SIG-M5 treated with dmso at 0.1 percent for 504 hours (cell line): Measurements from ENCODE around the gene ITGB5.
A peak's percentile ranks its signal among the peaks of the same experiment; 100 is the strongest.
"Not testable (repeated sequence)": the region's sequence is repeated elsewhere in the genome, so short reads cannot be mapped to it uniquely, and the experiment has no call there.

Source experiments
- DNase-seq: peaks from one replicate; lab custom pipeline; 2025; ENCODE audit not compliant: unreplicated experiment; lab: John Stamatoyannopoulos, UW

ITGB5 gene

DNA sequence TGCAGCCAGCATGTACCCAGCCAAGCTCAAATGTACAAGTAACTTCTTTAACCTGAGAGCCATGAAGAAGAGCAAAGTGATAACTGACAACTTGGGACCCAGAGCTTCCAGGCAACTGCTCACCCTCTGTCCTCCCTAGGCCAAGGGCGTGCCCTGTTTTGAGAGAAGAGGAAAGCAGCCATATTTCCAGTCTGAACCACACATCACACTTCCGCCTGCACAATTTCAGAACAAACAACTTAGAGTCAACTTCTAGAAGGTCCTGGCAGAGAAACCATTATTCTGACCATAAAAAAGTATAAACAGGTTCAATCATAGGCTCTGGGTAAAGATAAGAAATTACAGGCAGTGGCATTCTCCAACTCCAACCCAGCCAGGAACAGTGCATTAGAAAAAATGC, 50.1 kb downstream of the ITGB5 start:
- DNase-seq: no peak

DNA sequence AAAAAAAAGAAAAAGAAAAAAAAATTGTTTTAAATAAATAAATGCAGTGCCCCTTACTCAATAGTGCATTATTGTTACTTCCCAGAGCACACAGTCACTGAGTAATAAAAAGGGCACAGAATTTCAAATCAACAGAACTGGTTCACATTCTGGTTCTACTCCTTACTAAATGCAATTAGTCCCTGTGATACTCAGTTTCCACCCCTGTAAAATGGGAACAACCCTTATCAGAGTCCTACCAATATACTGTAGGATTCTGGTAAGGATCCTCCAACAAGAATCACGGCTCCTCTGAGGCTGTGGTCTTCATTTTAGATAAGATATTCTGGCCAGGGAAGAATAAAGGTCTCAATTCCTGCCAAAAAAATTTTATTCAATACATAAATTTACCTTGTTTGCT, 50.7 kb downstream of the ITGB5 start:
- no peak for DNase-seq

DNA sequence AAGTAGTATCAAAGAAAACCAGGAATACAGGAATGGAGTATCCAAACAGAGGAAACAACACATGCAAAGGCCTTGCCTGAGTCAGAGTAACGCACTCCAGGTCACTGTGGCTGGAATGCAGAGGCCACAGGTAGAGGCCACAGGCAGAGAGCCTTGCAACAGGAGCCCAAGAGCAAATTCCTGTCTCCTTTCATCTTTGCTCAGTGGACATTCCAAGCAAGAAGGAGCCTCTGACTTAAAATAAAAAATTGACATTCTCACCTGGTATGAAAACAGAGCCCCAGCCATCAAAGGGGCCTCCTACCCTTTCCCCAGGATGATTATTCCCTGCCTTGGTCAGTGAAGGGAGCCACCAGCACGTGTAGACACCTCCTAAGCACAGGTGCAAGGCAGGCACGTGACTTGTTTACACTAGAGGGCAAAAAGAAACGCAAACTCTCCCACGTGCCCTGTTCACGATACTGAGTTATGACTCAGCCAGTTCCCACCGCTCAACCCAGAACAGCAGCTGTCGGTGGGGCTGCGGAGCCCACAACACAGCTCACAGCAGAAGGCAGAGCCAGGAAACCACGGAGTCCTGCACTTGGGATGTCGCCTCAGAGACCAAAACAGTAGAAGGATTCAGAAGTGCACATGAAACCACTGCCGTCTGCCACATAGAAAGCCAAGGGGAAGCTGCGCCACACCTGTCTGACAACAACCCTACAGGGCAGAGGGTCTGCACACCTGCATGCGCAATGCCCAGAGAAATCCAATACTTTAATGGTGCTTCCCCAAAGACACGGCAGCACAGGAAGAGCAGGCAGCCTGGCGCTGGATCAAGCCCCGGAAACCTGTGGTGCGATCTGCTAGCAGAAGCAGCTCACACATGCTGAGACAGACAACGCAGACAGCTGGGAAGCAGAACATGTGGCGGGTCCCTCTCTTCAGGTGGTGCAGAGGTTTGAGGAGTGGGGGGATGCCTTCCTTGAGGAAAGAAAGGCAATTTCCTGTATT, 52.1 kb downstream of the ITGB5 start:
- DNase-seq: peak; percentile 58

- DNase-seq: no peak
Measured at GRCh38 chr3:124833710-124834332, 53.3 kb downstream of the ITGB5 start.

- no peak for DNase-seq
Measured at GRCh38 chr3:124832782-124833709, 54.1 kb downstream of the ITGB5 start.

GRCh38 chr3:124831628-124832199, 55.5 kb downstream of the ITGB5 start:
- DNase-seq: no peak

DNA sequence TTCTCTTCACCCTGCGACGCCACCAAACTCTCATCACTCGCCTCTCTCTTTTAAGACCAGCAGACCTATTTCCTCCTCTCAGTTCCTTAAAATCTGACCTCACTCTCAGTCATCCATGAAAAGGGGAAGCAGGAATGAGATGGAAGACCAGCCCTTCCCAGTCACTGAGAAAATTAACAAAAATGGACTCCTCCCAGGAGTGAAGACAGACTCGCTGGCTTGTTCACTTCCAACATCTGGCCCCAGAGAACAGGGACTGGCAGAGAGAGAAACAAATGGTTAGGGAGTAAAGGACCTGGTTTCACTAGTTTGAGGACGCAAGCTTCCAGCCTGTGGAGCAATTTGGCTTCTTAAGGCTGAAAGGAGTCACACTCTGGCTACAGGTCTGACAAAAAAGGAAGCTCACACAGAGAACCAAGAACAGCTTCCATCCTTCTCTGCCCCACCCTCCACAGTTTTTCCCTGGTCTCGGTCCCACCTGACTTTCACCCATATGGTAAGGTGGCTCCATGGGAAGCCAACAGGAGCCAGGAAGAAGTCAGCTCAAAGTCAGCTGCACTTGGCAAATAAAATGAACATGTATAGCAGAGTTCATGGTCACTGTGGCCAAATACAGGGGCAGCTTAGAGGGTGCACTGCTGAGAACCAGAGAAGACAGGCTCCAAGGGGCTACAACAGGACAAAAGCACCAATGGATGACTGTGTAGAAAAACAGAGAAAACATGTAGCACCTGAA, 57.2 kb downstream of the ITGB5 start:
- peak; percentile 68 for DNase-seq

DNA sequence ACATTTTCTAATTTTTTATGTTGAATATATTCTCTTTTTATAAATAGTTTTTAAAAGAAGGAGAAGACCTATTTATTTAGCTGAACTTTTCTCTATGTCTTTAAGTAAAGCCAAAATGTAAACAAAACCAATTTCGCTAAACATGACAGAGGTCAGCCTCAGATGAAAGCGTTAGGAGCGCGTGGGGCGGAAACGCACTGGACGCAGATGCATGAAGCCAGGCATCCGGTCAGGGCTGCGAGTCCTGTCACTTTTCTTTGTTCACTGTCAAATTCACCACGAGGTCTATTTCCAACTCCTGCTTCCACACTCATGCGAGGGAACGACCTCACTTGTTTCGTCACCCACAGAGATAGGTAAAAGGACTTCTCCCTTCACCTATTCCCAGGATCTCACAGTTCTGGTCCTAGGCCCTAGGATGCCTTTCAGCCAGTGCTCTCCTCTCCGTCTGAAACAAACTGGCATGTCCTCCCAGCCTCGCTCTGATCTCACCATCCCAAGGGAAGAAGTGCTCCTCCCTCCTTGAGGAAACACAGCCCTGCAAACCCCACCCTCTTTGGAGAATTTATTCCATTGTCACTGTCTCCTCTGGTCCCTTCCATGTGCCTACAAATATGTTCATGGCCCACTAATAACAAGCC, 57.9 kb downstream of the ITGB5 start:
- DNase-seq: no peak

GRCh38 chr3:124827476-124828206, 59.5 kb downstream of the ITGB5 start:
- not testable (repeated sequence) for DNase-seq

- no peak for DNase-seq
Measured at GRCh38 chr3:124826703-124827102, 60.5 kb downstream of the ITGB5 start.

- no peak for DNase-seq
Measured at GRCh38 chr3:124824286-124824915, 62.8 kb downstream of the ITGB5 start.

- no peak for DNase-seq
Measured at GRCh38 chr3:124823648-124824047, 63.5 kb downstream of the ITGB5 start.

GRCh38 chr3:124823206-124823605, 64.0 kb downstream of the ITGB5 start:
- peak; percentile 17 for DNase-seq

GRCh38 chr3:124821356-124821755, 65.8 kb downstream of the ITGB5 start:
- DNase-seq: no peak

DNA sequence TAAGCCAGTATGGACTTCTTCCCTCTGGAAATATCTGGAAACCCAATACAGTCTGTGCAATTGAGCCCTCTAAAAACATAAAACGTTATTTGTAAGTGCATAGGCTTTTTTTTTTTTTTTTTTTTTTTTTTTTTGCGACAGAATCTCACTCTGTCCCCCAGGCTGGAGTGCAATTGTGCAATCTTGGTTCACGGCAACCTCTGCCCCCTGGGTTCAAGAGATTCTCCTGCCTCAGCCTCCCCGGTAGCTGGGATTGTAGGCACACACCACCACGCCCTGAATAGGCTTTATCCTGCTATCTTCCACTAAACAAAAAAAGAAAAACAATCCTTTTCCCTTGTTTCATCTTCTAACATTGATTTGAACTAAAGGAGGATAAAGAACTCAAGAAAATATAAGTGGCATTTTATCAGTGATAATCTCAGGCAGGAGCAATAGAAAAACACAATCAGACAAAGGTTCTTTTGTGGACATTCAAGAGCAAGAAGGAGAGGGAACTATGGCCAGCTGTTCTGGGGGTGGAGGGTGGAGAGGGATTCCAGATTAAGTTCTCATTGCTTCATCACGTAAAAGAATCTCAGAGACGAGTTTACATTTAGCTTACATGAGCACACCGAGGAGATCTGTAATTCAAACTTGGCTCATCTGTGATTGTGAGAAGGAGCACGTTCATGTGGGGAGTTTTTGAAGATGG, 68.6 kb downstream of the ITGB5 start:
- DNase-seq: no peak

- DNase-seq: no peak
Measured at GRCh38 chr3:124817079-124817478, 70.1 kb downstream of the ITGB5 start.

DNA sequence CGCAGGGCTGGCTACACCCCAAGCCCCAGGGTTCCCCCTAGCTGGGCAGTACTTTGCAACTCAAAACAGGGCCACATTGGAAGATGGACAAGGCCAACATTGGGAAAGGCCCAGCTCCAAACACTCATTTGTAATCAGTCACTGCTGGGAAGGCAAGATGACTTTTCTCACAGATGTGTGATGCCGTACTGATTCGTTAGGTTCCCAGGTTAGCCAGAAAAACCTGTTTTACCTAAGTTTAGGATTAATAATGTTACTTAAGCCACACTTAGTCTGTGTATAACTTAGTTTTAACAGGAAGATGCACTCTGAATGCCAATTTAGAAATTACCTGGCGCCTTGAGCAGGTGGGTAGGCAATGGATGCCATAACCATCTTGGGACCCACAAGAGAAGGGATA, 71.0 kb downstream of the ITGB5 start:
- no peak for DNase-seq

DNA sequence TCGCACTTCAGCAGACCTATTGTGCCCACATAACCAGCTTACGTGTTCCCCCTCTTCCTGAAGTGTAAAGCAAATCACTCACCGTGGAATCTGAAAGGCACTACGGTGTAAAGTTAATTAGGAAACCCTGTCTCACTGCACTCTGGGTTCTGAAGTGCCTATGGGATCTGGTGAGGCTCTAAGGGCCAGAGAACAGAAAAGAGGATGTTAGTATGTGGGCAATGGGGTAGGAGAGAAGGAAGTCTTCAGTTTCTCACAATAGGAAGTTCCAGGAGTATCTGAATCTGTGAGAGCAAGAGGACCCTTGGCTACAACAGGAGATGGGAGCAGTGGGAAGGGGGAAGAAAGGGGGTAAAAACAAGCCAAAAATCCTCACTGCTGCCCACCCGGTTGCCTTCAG, 71.4 kb downstream of the ITGB5 start:
- no peak for DNase-seq
